K562 (cell line): ENCODE measurements around the gene RBM27. TPM values are rescaled to one million over a fixed set of nuclear protein-coding genes. Genes with fewer than 3 reads are reported as not detected.

Source experiments
- POLR2G ChIP-seq: fragments of 200-400 bp; formaldehyde crosslinking; IDR thresholded peaks from 2 replicates; pipeline ENCODE4 v1.6.1; 2017; ENCODE audit warnings: low read depth, mild to moderate bottlenecking, antibody characterized with exemption, low read length, moderate library complexity
- TAF15 ChIP-seq: fragments of 200-400 bp; formaldehyde crosslinking; IDR thresholded peaks from 2 replicates; pipeline ENCODE4 v1.6.1; 2017; ENCODE audit warnings: mild to moderate bottlenecking, low read depth, low read length, moderate library complexity
- ZBTB40 ChIP-seq, 2 experiments: fragments of 450-650 bp in 1 of 2; sonication (generic) in 1 of 2; formaldehyde crosslinking in 1 of 2; IDR thresholded peaks; 2 replicates each; pipeline versions ENCODE4 v1.7.1 to v1.9.0; 2016 to 2022; ENCODE audit warnings: inconsistent platforms in 1 of 2, mild to moderate bottlenecking in 1 of 2, missing genetic modification reagents in 1 of 2
- ZNF217 ChIP-seq: sonication (generic); formaldehyde crosslinking; IDR thresholded peaks from 2 replicates; pipeline ENCODE4 v1.8.0; 2022; ENCODE audit warnings: mild to moderate bottlenecking, missing genetic modification reagents
- ZNF253 ChIP-seq: fragments of 250-450 bp; sonication (Bioruptor Pico); conservative IDR thresholded peaks from 2 replicates; pipeline ENCODE4 v1.6.1; 2021; ENCODE audit warnings: mild to moderate bottlenecking
- ZNF76 ChIP-seq: fragments of 250-450 bp; sonication (Bioruptor Pico); IDR thresholded peaks from 2 replicates; pipeline ENCODE4 v1.4.0; 2020; ENCODE audit warnings: mild to moderate bottlenecking, moderate library complexity, borderline replicate concordance
- polyA plus RNA-seq, 8 experiments: library from polyadenylated mRNA; depleted of rRNA in 4 of 8; stranded (reverse) in 5 of 8; unstranded in 3 of 8; fragments of >200 nt; fragmentation: Nextera tagmentation in 2 of 8; fragmentation: Illumina TruSeq in 1 of 8; extraction: Ambion mirVana in 2 of 8; extraction: Trizol in 1 of 8; gene quantifications; 2 replicates each; pipeline versions ENCODE4 v1.2.1 to v1.2.3, GENCODE V29; 2011 to 2014; ENCODE audit warnings: inconsistent platforms in 1 of 8, missing spikeins in 1 of 8
- total RNA-seq, 7 experiments: library from RNA; depleted of rRNA in 6 of 7; stranded (reverse); fragments of >200 nt in 6 of 7; fragmentation: Illumina TruSeq in 2 of 7; extraction: Trizol in 2 of 7; gene quantifications; 2 replicates each; pipeline versions ENCODE4 v1.2.1 to v1.2.3, GENCODE V29; 2011 to 2021; ENCODE audit warnings: low replicate concordance in 1 of 7
- TF ChIP-seq, protein P1 (sequence below): fragments of 250-450 bp; sonication (Bioruptor Pico); IDR thresholded peaks from 2 replicates; pipeline ENCODE4 v1.8.0; 2021; ENCODE audit warnings: borderline replicate concordance, mild to moderate bottlenecking, moderate library complexity; ENCODE audit not compliant: poor library complexity, severe bottlenecking
- TF ChIP-seq, protein P2 (sequence below): sonication (generic); formaldehyde crosslinking; IDR thresholded peaks from 2 replicates; pipeline ENCODE4 v1.8.0; 2023; ENCODE audit warnings: missing genetic modification reagents, mild to moderate bottlenecking, borderline replicate concordance

Gene RBM27
- total and polyA plus RNA-seq, 9 of the 15 experiments (the other 6 are each of a cell fraction or from before 2014, with no cell fraction given), result 5.3 to 45.4 (median 29.1) TPM

- TF ChIP-seq ZNF253 (no peak), ZBTB40 (IDR thresholded peaks at IDR 0.05) (peak; percentile 67; the same call in 1 of the 2 replicates), ZBTB40 (CRISPR knock-in tag; IDR thresholded peaks at IDR 0.05) (no peak), ZNF217 (CRISPR knock-in tag) (no peak), TAF15 (no peak), POLR2G (peak; percentile 90), ZNF76 (no peak)
- TF ChIP-seq, protein P1, sequence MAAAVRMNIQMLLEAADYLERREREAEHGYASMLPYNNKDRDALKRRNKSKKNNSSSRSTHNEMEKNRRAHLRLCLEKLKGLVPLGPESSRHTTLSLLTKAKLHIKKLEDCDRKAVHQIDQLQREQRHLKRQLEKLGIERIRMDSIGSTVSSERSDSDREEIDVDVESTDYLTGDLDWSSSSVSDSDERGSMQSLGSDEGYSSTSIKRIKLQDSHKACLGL, result no peak
- TF ChIP-seq, protein P2, sequence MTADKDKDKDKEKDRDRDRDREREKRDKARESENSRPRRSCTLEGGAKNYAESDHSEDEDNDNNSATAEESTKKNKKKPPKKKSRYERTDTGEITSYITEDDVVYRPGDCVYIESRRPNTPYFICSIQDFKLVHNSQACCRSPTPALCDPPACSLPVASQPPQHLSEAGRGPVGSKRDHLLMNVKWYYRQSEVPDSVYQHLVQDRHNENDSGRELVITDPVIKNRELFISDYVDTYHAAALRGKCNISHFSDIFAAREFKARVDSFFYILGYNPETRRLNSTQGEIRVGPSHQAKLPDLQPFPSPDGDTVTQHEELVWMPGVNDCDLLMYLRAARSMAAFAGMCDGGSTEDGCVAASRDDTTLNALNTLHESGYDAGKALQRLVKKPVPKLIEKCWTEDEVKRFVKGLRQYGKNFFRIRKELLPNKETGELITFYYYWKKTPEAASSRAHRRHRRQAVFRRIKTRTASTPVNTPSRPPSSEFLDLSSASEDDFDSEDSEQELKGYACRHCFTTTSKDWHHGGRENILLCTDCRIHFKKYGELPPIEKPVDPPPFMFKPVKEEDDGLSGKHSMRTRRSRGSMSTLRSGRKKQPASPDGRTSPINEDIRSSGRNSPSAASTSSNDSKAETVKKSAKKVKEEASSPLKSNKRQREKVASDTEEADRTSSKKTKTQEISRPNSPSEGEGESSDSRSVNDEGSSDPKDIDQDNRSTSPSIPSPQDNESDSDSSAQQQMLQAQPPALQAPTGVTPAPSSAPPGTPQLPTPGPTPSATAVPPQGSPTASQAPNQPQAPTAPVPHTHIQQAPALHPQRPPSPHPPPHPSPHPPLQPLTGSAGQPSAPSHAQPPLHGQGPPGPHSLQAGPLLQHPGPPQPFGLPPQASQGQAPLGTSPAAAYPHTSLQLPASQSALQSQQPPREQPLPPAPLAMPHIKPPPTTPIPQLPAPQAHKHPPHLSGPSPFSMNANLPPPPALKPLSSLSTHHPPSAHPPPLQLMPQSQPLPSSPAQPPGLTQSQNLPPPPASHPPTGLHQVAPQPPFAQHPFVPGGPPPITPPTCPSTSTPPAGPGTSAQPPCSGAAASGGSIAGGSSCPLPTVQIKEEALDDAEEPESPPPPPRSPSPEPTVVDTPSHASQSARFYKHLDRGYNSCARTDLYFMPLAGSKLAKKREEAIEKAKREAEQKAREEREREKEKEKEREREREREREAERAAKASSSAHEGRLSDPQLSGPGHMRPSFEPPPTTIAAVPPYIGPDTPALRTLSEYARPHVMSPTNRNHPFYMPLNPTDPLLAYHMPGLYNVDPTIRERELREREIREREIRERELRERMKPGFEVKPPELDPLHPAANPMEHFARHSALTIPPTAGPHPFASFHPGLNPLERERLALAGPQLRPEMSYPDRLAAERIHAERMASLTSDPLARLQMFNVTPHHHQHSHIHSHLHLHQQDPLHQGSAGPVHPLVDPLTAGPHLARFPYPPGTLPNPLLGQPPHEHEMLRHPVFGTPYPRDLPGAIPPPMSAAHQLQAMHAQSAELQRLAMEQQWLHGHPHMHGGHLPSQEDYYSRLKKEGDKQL (CRISPR knock-in tag), result no peak
These were observed at the start of gene RBM27 (continued) for GRCh38 chr5:146203011-146203871.
